BE2C (cell line): Measurements from ENCODE around the gene PLSCR1.

Source experiments
- DNase-seq: peaks from one replicate; pipeline ENCODE4 v3.0.0-alpha.2; 2020
- H3K27me3 ChIP-seq: fragments of 250-450 bp; sonication (Bioruptor Pico); 2 replicates; pipeline ENCODE4 v1.5.1; 2020; ENCODE audit warnings: mild to moderate bottlenecking
- H3K36me3 ChIP-seq: fragments of 250-450 bp; sonication (Bioruptor Pico); 2 replicates; pipeline ENCODE4 v1.5.1; 2020; ENCODE audit warnings: mild to moderate bottlenecking
- H3K4me1 ChIP-seq: fragments of 250-450 bp; sonication (Bioruptor Pico); 2 replicates; pipeline ENCODE4 v1.5.1; 2020
- H3K4me3 ChIP-seq: 2 replicates; pipeline ENCODE4 v1.5.1; 2011; ENCODE audit warnings: low read depth, low read length
- H3K9me3 ChIP-seq: fragments of 250-450 bp; sonication (Bioruptor Pico); 2 replicates; pipeline ENCODE4 v1.5.1; 2020
- CTCF ChIP-seq: IDR thresholded peaks from 2 replicates; pipeline ENCODE4 v1.5.1; 2012; ENCODE audit warnings: mild to moderate bottlenecking, low read depth, low read length

Gene PLSCR1

GRCh38 chr3:146466604-146467003 lies 77.8 kb downstream of the PLSCR1 start:
- no peak overlapping the region for H3K4me3 ChIP-seq
- H3K9me3 ChIP-seq: no peaks in the 10 kb centered on the region
- TF ChIP-seq CTCF: no peak
- H3K4me1 ChIP-seq: no peaks in the 10 kb centered on the region
- DNase-seq: no peak
- H3K36me3 ChIP-seq: no peaks in the 10 kb centered on the region
- no peaks in the 10 kb centered on the region; the same call in 1 of the 2 replicates for H3K27me3 ChIP-seq

DNA sequence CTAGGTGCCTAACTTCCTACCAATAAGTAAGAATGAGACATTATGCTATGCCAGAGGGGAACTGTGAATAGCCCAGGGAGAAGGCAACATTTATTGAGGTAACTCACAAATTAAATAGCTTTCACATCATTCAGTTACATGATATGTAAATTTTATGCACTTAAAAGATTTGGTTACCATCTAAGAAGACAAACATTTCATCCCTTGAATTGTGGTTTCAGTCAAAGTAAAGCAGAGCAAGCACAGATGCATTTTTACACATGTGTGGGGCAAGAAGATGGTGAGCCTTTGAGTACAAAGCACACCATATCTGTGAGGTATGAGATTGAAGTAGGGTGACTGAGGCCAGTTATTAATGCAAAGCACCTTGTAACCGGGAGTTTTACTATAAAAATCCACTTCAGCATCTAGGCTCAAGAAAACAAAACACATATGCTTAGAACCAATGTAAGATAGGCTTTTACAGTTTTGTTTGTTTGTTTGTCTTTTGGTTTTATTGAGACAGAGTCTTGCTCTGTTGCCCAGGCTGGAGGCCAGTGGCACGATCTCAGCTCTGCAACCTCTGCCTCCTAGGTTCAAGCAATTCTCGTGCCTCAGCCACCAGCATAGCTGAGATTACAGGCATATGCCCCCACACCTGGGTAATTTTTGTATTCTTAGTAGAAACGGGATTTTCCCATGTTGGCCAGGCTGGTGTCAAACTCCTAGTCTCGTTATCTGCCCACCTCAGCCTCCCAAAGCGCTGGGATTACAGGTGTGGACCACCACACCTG lies 78.5 kb downstream of the PLSCR1 start:
- Histone ChIP-seq H3K27me3 (no peaks in the 10 kb centered on the region; the same call in 1 of the 2 replicates), H3K4me3 (no peak overlapping the region), H3K36me3 (no peaks in the 10 kb centered on the region), H3K4me1 (no peaks in the 10 kb centered on the region), H3K9me3 (no peaks in the 10 kb centered on the region)
- no peak for TF ChIP-seq CTCF
- DNase-seq: no peak
